GM19438 (cell line): ENCODE results near the gene DDTL.

Experiments
- ATAC-seq: cut with Tn5 transposase; IDR thresholded peaks from one replicate; pipeline ENCODE4 v1.9.1; 2021; ENCODE audit warnings: low read depth; ENCODE audit not compliant: unreplicated experiment

Gene DDTL

GRCh38 chr22:24003887-24004286 lies 37.2 kb downstream of the DDTL start:
- no peak for ATAC-seq

- ATAC-seq = no peak
These were observed 38.5 kb downstream of the DDTL start, which contains the start of gene GSTT4 for GRCh38 chr22:24005201-24005600. TSS of gene GSTT4 (minus strand) at chr22:24005453. CDS start at chr22:24005356, 97 bp downstream.

- no peak for ATAC-seq
These were observed 39.7 kb downstream of the DDTL start for GRCh38 chr22:24006207-24006913.

- ATAC-seq = no peak
These were observed 40.2 kb downstream of the DDTL start for GRCh38 chr22:24006914-24007214.

- ATAC-seq = no peak
These were observed 40.7 kb downstream of the DDTL start for GRCh38 chr22:24007253-24008021.

GRCh38 chr22:24008022-24008283 lies 41.3 kb downstream of the DDTL start:
- ATAC-seq = no peak

- ATAC-seq = no peak
These were observed 41.9 kb downstream of the DDTL start for GRCh38 chr22:24008381-24009226.

GRCh38 chr22:24009227-24010017 lies 42.7 kb downstream of the DDTL start:
- no peak for ATAC-seq

- no peak for ATAC-seq
These were observed 43.3 kb downstream of the DDTL start for GRCh38 chr22:24010018-24010391.

GRCh38 chr22:24011735-24012068 lies 45.0 kb downstream of the DDTL start:
- no peak for ATAC-seq

GRCh38 chr22:24016156-24016555 lies 49.5 kb downstream of the DDTL start:
- ATAC-seq = no peak

- ATAC-seq = no peak
These were observed 54.6 kb downstream of the DDTL start for GRCh38 chr22:24021304-24021703.
